Keratinocyte (primary cell): ENCODE measurements around the gene OR2H2. TPM values are rescaled to one million over a fixed set of nuclear protein-coding genes. Genes with fewer than 3 reads are reported as not detected.

Source experiments
- DNase-seq: peaks from one replicate; pipeline ENCODE4 v3.0.0-alpha.2; 2011; ENCODE audit warnings: low read depth, missing footprints, low spot score
- FAIRE-seq: peaks from 2 replicates; lab custom pipeline; 2011; peaks lifted over from hg19 to GRCh38; lab: Jason Lieb, UNC
- H2AFZ ChIP-seq: 2 replicates; pipeline ENCODE4 v1.6.0; 2012; ENCODE audit warnings: low read length, control low read depth, inconsistent platforms; ENCODE audit not compliant: control insufficient read depth
- H3K27ac ChIP-seq: 2 replicates; pipeline ENCODE4 v1.5.1; 2011; ENCODE audit warnings: low read length; ENCODE audit not compliant: control insufficient read depth, insufficient read depth
- H3K27me3 ChIP-seq: 3 replicates; pipeline ENCODE4 v1.6.0; 2011; ENCODE audit warnings: low read length; ENCODE audit not compliant: control insufficient read depth, insufficient read depth; ENCODE audit errors: extremely low read depth
- H3K36me3 ChIP-seq, 2 experiments: 2 replicates in 1 of 2; 3 replicates in 1 of 2; pipeline ENCODE4 v1.5.1; 2011; ENCODE audit warnings: low read length in 2 of 2, mild to moderate bottlenecking in 1 of 2; ENCODE audit not compliant: control insufficient read depth in 2 of 2, insufficient read depth in 2 of 2; ENCODE audit errors: extremely low read depth in 1 of 2
- H3K4me1 ChIP-seq: 3 replicates; pipeline ENCODE4 v1.5.1; 2011; ENCODE audit warnings: low read length; ENCODE audit not compliant: control insufficient read depth, insufficient read depth; ENCODE audit errors: extremely low read depth
- H3K4me2 ChIP-seq: 3 replicates; pipeline ENCODE4 v1.6.0; 2011; ENCODE audit warnings: low read depth, low read length; ENCODE audit not compliant: control insufficient read depth, insufficient read depth; ENCODE audit errors: extremely low read depth
- H3K4me3 ChIP-seq, 3 experiments: fragments of 200-600 bp in 1 of 3; sonication (generic) in 1 of 3; 2 replicates in 2 of 3; 3 replicates in 1 of 3; pipeline ENCODE4 v1.5.1; 2011 to 2016; ENCODE audit warnings: low read length in 3 of 3, mild to moderate bottlenecking in 3 of 3, control low read depth in 2 of 3, inconsistent platforms in 1 of 3, low read depth in 1 of 3, mixed read lengths in 1 of 3, mixed run types in 1 of 3, moderate library complexity in 1 of 3; ENCODE audit not compliant: control insufficient read depth in 2 of 3, insufficient read depth in 2 of 3; ENCODE audit errors: extremely low read depth in 1 of 3
- H3K79me2 ChIP-seq: 2 replicates; pipeline ENCODE4 v1.6.0; 2012; ENCODE audit warnings: low read length; ENCODE audit not compliant: control insufficient read depth, insufficient read depth
- H3K9ac ChIP-seq: 3 replicates; pipeline ENCODE4 v1.6.0; 2011; ENCODE audit warnings: low read length; ENCODE audit not compliant: control insufficient read depth, insufficient read depth; ENCODE audit errors: extremely low read depth
- H3K9me1 ChIP-seq: 3 replicates; pipeline ENCODE4 v1.6.0; 2011; ENCODE audit warnings: low read length; ENCODE audit not compliant: control insufficient read depth, insufficient read depth; ENCODE audit errors: extremely low read depth
- H3K9me3 ChIP-seq: 2 replicates; pipeline ENCODE4 v1.5.1; 2012; ENCODE audit warnings: low read depth, low read length; ENCODE audit not compliant: control insufficient read depth
- H4K20me1 ChIP-seq: 3 replicates; pipeline ENCODE4 v1.6.0; 2011; ENCODE audit warnings: low read length; ENCODE audit not compliant: control insufficient read depth, insufficient read depth; ENCODE audit errors: extremely low read depth
- CTCF ChIP-seq, 3 experiments: IDR thresholded peaks in 1 of 3; conservative IDR thresholded peaks in 1 of 3; optimal IDR thresholded peaks in 1 of 3; 2 replicates in 2 of 3; 3 replicates in 1 of 3; pipeline versions ENCODE3 to v1.5.1; 2011; ENCODE audit warnings: low read length in 3 of 3, mild to moderate bottlenecking in 3 of 3, moderate library complexity in 2 of 3, control low read depth in 1 of 3, inconsistent platforms in 1 of 3; ENCODE audit not compliant: insufficient read depth in 2 of 3; ENCODE audit errors: extremely low read depth in 1 of 3
- EZH2 ChIP-seq: IDR thresholded peaks from one replicate; pipeline ENCODE4 v1.6.1; 2012; ENCODE audit warnings: inconsistent platforms, mild to moderate bottlenecking, low read length, moderate library complexity
- dilution Hi-C: fragments of 300-500 bp; cut with MboI; formaldehyde crosslinking; loops from one replicate; pipeline ENCODE4 v1.7.0; 2020; ENCODE audit warnings: low sequenced_read_pairs; ENCODE audit not compliant: extremely low pct_ligation_motif_present
- polyA plus RNA-seq, 5 experiments: library from polyadenylated mRNA; depleted of rRNA in 3 of 5; stranded (reverse) in 3 of 5; stranded (forward) in 1 of 5; unstranded in 1 of 5; fragments of >200 nt; gene quantifications; 1 replicate in 1 of 5; 2 replicates in 3 of 5; 3 replicates in 1 of 5; pipeline versions ENCODE4 v1.2.1 to v1.2.3, GENCODE V29; 2011 to 2012; ENCODE audit warnings: missing spikeins in 2 of 5, low read depth in 1 of 5, low replicate concordance in 1 of 5

OR2H2 gene
- polyA plus RNA-seq, 1 donor (not counting 4 experiments of a cell fraction or from before 2014, with no cell fraction given): not detected

DNA sequence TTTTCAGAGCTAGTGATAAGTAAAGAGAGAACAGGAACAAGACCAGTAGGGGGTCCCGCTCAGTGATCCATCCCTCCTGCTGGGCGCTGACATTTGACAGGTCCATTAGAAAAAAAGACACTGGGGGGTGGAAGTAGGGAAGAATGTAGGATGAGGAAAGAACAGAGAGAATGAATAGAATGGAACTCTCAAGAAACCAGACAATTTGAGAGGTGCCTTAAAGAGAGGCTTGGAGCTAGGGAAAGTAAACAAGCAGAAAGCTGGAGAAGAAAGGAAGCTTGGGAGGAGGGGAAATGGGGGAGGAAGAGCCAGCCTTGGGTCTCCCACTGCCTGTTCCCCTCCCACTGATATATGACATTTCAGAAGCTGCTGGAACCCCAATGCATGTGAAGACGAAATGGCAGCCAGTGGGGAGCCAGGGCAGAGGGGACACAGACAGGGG is 39.6 kb downstream of the OR2H2 start:
- H3K9ac ChIP-seq: no peak overlapping the region
- no peak overlapping the region for H3K4me2 ChIP-seq
- H4K20me1 ChIP-seq: no peaks in the 10 kb centered on the region
- no peak for FAIRE-seq
- no peaks in the 10 kb centered on the region for H3K27me3 ChIP-seq
- H3K4me3 ChIP-seq: no peak overlapping the region
- DNase-seq: no peak
- no peak for TF ChIP-seq EZH2
- TF ChIP-seq CTCF (optimal IDR thresholded peaks at IDR 0.05 in 1 of 3, IDR thresholded peaks at IDR 0.05 in 1 of 3, conservative IDR thresholded peaks at IDR 0.05 in 1 of 3; ENCODE audit: extremely low read depth in 1 of 3, insufficient read depth in 2 of 3, low read length in 3 of 3): no peak
- no peak overlapping the region for H3K27ac ChIP-seq
- peaks cover 19 to 27% of the 10 kb centered on the region in 2 experiments for H3K36me3 ChIP-seq
- H3K9me1 ChIP-seq: no peaks in the 10 kb centered on the region
- H3K4me1 ChIP-seq: peaks cover 7% of the 10 kb centered on the region
- no peaks in the 10 kb centered on the region for H3K9me3 ChIP-seq
- no peaks in the 10 kb centered on the region for H3K79me2 ChIP-seq
- dilution Hi-C loops: no loop called here
- no peak overlapping the region for H2AFZ ChIP-seq

GRCh38 chr6:29625337-29625930 is 40.5 kb downstream of the OR2H2 start:
- Histone ChIP-seq H3K79me2 (no peaks in the 10 kb centered on the region), H4K20me1 (no peaks in the 10 kb centered on the region), H3K27ac (no peak overlapping the region), H3K4me1 (peaks cover 9% of the 10 kb centered on the region), H3K9me1 (no peaks in the 10 kb centered on the region), H3K36me3 (peaks cover 19 to 26% of the 10 kb centered on the region in 2 experiments), H3K4me2 (no peak overlapping the region), H2AFZ (no peak overlapping the region), H3K9me3 (no peaks in the 10 kb centered on the region), H3K9ac (no peak overlapping the region), H3K27me3 (no peaks in the 10 kb centered on the region), H3K4me3 (no peak overlapping the region)
- DNase-seq (no peak), FAIRE-seq (no peak)
- TF ChIP-seq CTCF (optimal IDR thresholded peaks at IDR 0.05 in 1 of 3, IDR thresholded peaks at IDR 0.05 in 1 of 3, conservative IDR thresholded peaks at IDR 0.05 in 1 of 3; ENCODE audit: extremely low read depth in 1 of 3, insufficient read depth in 2 of 3, low read length in 3 of 3): no peak
- TF ChIP-seq EZH2: no peak
- dilution Hi-C loops: no loop called here
